T47D (cell line): Measurements from ENCODE around the gene ZNF3.

Experiments
- DNase-seq, 2 experiments: peaks; one replicate each; pipeline versions ENCODE4 v3.0.0 to v3.0.0-alpha.2; 2011 to 2012; ENCODE audit warnings: low read depth in 1 of 2, low spot score in 1 of 2
- JUND ChIP-seq: IDR thresholded peaks from 2 replicates; pipeline ENCODE4 v1.6.1; 2012; ENCODE audit warnings: low read depth
- in situ Hi-C: cut with HindIII; loops from 2 replicates; pipeline ENCODE4 v1.10.0; 2016; ENCODE audit warnings: low sequenced_read_pairs, low pct_unique_long_range_greater_than_20kb

ZNF3 gene

DNA sequence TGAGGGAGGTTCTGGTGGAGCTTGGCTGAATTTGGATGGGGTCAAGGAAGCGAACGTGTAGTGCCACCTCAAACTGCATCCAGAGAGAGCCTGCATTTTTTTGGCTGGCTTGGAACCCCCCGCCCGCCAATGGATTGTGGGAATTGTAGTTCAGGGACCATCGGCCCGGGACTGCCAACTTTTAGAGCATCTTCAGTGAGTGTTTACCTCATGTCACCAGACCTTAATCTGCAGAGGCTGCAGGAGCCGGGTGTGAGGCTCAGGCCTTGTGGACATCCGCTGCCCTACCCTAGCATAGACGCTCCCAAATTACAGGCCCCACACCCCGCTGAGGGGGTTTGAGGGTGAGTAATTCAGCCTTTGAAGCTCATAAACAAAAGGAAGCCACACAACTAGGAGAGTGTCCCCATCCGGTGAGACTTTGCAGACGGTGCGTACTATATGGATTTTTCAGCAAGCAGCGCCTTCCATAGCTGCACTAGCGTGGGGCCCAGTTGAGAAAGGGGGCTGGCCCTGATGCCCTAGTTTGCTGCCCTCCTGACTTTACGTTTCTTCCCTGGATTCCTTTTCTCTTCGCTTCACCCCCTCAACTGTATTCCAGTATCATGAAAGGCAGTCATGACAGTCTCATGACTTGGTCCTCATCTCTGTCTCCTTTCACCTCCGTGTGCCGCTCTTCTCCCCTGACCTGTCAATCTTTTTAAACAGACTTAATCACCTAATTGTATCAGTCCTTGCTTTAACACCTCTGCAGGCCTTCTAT lies 38.6 kb upstream of the ZNF3 start:
- in situ Hi-C loops, result no loop called here
- TF ChIP-seq JUND, result no peak
- peak; percentile 26 to 63 for DNase-seq

DNA sequence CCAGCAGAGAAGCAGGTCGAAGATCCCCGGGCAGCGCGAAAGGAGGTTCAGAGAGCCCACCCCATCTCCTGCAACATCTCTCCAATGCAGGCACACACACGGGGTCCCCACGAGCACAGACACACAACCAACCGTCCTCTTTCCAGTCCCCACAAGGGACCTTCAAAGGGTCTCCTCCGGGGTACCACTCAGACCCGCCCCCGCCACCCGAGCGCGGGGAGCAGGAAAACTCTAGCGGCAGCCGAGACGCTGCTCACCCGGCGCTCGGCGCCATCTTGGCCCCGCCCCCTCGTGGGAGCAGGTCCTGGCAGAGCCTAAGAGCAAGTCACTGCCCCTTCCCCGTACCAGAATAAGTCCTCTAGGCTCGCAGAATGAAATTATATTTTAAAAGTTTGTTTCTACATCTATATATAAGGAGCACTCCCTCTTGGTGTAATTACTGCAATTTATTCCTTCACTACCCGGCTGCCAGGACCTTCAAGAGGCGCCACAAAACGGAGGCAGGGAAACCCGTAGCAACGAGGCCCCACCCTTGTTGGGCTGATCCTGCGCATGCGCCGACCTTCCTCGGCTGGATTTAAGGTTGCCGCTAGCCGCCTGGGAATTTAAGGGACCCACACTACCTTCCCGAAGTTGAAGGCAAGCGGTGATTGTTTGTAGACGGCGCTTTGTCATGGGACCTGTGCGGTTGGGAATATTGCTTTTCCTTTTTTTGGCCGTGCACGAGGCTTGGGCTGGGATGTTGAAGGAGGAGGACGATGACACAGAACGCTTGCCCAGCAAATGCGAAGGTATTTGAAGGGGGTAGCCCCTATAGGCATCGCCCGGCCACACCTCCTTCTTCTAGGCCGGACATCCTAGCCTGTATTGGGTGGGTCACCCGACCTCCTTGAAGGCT lies 37.8 kb upstream of the ZNF3 start, which contains the start of the genes CNPY4 and TAF6:
CNPY4 (plus strand) TSS at position 563 of the 898 bp plus-strand sequence; CDS start at position 674, 111 bp downstream.
TAF6 (minus strand) TSS at position 287 of the 898 bp plus-strand sequence. CDS start 5,149 bp downstream, outside the sequence.
- peak; percentile 86 to 95 for DNase-seq
- in situ Hi-C loops, result no loop called here
- no peak for TF ChIP-seq JUND

DNA sequence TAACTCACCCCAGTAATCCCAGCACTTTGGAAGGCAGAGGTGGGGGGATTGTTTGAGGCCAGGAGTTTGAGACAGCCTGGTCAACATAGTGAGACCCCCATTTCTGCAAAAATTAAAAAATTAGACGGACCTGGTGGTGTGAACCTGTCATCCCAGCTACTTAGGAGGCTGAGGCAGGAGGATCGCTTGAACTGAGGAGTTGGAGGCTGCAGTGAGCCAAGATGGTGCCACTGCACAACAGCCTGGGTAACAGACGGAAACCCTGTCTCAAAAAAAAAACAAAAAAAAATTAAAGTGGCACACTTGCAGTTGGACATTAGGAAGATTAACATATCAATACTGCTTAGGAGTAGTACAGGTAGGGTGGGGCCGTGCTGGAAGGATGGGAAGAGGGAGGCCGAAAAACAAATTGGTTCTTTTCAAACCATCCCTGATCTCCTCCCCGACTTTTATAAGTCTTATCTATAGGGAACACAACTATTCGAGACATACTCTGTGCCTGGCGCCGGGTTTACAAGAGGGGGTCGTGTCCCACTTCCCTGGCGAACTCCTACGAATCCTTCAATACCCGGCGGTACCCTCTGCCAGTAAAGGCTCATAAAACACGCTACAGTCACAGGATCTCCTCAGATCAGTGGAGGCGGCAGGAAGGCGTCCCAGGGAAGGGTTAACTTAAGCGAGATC lies 37.0 kb upstream of the ZNF3 start:
- in situ Hi-C loops, result no loop called here
- DNase-seq, result no peak
- no peak for TF ChIP-seq JUND

DNA sequence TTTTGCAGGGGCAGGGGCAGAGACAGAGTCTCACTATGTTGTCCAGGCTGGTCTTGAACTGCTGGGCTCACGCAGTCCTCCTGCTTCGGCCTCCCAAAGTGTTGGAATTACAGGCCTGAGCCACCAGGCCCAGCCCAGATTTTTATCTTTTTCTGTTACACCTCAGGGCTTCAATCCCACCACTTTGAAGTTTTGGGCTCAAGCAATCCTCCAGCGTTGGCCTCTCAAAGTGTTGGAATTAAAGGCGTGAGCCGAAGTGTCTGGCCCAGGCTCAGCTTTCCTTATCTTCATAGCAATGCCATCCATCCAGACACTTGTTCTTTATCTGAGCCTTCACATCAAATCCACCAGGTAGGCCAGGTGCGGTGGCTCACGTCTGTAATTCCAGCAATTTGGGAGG lies 33.5 kb upstream of the ZNF3 start:
- TF ChIP-seq JUND, result no peak
- no peak for DNase-seq
- in situ Hi-C loops, result no loop called here

DNA sequence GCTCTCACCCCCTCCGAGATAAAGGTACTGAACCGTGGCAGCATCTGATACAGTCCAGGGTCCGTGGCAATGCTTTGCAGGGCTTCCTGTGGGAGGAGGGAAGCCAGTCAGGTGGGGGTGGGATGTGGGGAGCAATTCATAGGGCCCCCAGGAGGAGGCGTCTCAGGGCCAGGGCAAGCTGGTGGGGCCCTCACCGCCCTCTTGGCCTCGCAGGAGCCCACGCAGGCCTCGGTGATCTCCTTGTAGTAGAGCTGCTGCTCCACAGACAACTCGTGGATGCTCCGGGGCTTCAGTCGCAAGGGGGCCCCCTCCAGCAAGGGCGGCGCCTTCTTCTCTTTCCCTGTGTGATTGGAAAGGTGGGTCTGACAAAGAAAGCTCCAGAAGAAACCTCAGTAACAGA lies 30.4 kb upstream of the ZNF3 start:
- no peak for DNase-seq
- in situ Hi-C loops, result no loop called here
- no peak for TF ChIP-seq JUND

DNA sequence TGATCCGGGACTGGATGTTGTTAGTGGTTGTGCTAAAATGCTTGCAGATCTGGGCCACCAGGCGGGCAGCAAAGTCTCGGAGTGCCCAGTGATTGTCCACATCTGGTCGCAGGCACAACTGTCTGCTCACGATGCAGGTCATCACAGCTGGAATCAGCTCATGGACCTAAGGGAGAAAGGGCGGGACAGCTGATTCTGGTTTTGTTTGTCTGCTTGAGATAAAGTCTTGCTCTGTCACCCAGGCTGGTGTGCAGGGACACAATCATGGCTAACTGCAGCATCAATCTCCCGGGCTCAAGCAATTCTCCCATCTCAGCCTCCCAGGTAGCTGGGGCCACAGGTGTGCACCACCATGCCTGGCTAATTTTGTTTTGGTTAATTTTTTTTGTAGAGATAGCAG lies 29.6 kb upstream of the ZNF3 start:
- in situ Hi-C loops, result no loop called here
- TF ChIP-seq JUND, result no peak
- DNase-seq, result no peak

DNA sequence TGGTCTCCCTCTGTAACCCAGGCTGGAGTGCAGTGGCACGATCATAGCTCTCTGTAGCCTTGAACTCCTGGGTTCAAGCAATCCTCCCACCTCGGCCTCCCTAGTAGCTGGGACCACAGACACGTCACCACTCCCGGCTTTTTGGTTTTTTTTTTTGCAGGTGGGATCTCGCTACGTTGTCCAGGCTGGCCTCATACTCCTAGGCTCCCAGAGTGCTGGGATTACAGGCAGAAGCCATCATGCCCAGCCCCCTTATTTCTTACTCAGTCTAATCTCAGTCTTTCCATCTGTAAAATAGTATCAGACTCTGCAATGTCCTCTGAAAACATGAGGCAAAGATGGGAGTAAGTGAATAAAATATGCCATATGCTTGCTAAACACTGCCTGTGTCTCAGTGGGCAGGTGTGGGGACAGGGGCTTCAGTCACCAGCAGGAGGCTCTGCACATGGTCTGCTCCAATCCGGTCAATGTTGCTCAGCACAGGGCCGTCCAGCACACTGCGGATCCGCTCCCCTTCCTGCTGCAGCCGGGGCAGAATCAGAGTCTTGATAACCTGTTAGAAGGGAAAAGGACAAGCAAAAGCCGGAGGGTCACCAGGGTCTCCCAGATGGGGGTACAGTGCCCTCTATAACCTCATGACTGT lies 28.1 kb upstream of the ZNF3 start:
- no peak for DNase-seq
- in situ Hi-C loops, result no loop called here
- TF ChIP-seq JUND, result no peak

DNA sequence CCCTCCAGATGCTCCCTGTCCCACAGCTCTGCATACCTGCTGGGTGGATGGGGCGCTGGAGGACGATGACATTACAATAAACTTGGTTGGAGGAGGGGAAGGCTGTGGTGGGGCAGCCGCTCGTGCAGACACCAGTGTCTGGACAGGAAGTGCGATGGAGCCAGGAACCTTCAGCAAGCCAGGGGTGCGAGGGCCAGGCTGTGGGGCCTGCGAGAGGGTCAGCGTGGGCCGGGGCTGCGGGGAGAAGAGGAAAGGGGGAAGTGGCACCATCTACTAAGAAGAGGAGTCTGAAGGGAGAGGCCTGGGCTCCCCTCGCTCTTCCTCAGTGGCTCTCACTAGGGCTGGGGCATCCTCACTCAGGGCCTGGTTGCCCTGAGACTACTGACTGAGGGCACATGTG lies 26.4 kb upstream of the ZNF3 start:
- no peak for DNase-seq
- no peak for TF ChIP-seq JUND
- in situ Hi-C loops, result no loop called here

DNA sequence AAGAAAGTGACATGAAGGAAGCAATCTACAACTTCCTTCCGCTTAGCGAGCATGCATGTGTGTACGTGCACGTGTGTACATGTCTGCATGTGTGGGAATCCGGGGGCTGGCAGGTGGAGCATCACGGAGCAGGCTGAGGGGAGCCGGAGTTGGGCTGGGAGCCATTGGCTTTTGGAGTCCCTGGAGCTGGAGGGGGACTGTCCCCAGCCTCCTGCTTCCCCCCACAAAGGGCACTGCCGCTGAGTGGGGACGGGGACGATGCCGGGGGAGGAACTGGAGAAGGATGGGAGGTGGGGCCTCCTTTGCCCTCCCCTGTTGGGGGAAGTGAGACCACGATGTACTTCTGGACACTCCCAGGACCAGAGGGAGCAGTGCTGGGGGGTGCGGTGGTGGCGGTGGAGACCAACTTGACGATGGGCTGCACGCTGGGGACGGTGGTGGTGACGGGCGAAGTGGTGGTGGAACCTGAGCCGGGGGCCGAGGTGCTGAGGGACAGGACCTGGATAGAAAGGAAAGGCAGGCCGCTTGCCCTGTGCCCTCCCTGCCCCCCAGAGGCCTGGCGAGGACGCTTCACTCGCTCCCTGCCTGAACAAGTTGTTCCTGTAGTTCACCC lies 25.7 kb upstream of the ZNF3 start:
- DNase-seq, result no peak
- TF ChIP-seq JUND, result no peak
- in situ Hi-C loops, result no loop called here

DNA sequence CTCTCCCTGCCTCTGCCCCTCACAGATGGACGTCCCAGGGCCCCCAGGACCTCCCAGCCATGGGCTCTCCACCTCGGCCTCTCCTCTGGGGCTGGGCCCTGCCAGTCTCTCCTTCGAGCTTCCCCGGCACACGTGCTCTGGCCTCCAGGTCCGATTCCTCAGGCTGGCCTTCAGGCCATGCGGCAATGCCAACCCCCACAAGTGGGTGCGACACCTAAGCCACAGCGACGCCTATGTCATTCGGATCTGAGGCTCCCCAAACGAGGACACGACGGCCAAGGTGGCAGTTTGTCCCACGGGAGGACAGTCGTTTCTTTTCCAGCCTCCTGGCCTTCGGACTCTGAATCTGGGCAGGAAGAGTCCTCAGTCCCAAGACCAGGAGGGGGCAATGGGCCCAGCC lies 25.1 kb upstream of the ZNF3 start:
- DNase-seq, result no peak
- no peak for TF ChIP-seq JUND
- in situ Hi-C loops, result no loop called here

DNA sequence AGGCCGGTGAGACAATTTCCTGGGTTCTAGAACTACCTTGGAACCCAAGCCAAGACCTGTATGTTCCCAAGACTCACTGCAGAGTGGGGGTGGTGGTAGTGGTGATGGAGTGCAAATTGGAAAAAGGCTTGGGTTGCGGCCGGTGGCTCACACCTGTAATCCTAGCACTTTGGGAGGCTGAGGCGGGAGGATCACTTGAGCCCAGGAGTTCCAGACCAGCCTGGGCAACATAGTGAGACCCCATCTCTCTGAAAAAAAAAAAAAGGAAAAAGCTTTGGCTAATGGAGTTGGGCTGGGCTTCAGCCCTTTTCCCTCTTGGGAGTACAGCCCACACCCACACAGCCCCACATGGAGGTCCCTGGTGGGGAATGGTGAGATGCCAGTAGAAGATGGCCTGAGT lies 24.0 kb upstream of the ZNF3 start:
- in situ Hi-C loops, result no loop called here
- no peak for TF ChIP-seq JUND
- DNase-seq, result no peak
